ENCODE data around the gene SLC6A12.
A peak's percentile ranks its signal among the peaks of the same experiment; 100 is the strongest.

The SLC6A12 gene

DNA sequence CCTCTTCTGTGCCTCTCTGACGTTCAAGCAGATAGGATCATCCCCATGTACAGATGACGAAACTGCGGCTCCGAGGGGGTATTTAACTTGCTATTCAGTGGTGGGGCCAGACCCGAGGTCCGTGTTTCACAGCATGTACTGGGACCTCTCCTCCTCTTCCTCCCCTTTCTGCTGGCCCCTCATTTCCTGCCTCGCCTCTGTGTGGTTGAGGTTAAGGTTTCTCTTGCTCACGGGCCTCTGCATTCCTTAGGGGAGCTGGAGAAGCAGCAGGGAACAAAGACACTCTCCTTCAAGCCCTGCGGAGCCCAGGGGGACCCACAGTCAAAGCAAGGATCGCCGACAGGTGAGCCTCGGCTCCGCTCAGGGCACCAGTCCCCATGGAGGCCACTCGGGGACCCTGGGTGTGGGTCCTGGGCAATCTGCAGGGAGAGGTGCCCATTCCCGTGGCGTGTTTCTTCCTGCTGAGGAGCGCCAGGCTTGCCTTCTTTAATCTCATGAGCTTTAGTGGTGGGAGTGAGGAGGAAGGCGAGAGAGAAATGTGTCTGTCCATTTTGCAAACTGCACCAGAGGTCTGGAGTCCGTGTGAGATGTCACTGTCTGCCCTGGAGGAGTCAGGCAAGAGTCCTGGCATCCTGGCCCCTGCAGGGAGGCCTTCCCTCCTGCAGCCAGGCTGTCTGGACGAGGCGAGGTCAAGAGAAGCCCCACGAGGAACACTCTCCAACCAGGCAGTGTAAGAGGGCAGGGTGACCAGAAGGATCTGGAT, 45.0 kb downstream of the SLC6A12 start:
- Histone ChIP-seq H2BK5ac (ENCODE audit: low read length) (no peak overlapping the region), H2BK15ac (ENCODE audit: low read length) (peak overlapping the region; percentile 25), H3K79me1 (ENCODE audit: low read depth, low read length) (no peaks in the 10 kb centered on the region), H2BK12ac (ENCODE audit: low read length) (peak overlapping the region; percentile 68), H3K18ac (ENCODE audit: low read length) (peak overlapping the region; percentile 68), H3K27me3 (ENCODE audit: control insufficient read depth in 3 of 3, insufficient read depth in 3 of 3, low read depth in 1 of 3, low read length in 3 of 3) (peaks cover 0 to 44% (median 0%) of the 10 kb centered on the region in 3 experiments), H3K4me1 (ENCODE audit: control insufficient read depth in 2 of 2, insufficient read depth in 1 of 2, low read depth in 1 of 2, low read length in 2 of 2) (peaks cover 5 to 38% of the 10 kb centered on the region in 2 donors), H2BK120ac (ENCODE audit: low read depth, low read length) (no peak overlapping the region), H3K36me3 (replicated peaks in 1 of 2; ENCODE audit: control insufficient read depth in 2 of 2, insufficient read depth in 2 of 2, low read length in 2 of 2) (no peaks in the 10 kb centered on the region), H4K8ac (ENCODE audit: low read depth, low read length) (no peak overlapping the region), H3K4me2 (ENCODE audit: insufficient read depth, low read length, poor library complexity, severe bottlenecking) (no peak overlapping the region), H3K27ac (replicated peaks; ENCODE audit: low read length) (no peak overlapping the region), H2AFZ (ENCODE audit: low read length) (no peak overlapping the region), H3K4ac (ENCODE audit: low read length) (no peak overlapping the region), H3K9me3 (replicated peaks in 1 of 2; ENCODE audit: control insufficient read depth in 2 of 2, insufficient read depth in 1 of 2, low read depth in 1 of 2, low read length in 2 of 2) (no peaks in the 10 kb centered on the region), H3K9ac (ENCODE audit: low read depth, low read length, poor library complexity) (no peak overlapping the region), H3K23ac (ENCODE audit: low read depth, low read length, poor library complexity) (no peak overlapping the region), H2AK5ac (ENCODE audit: low read depth, low read length) (peak overlapping the region; percentile 10), H3K14ac (ENCODE audit: low read length) (no peak overlapping the region), H4K91ac (ENCODE audit: low read depth, low read length, poor library complexity) (no peak overlapping the region), H3K4me3 (ENCODE audit: low read length in 2 of 2) (no peak overlapping the region)
- DNase-seq (ENCODE audit: low spot score): no peak
- no CpG with 5 or more reads among the region's 22 CpGs for WGBS, 2 donors (ENCODE audit: extremely low coverage in 2 of 2, insufficient read length in 2 of 2, insufficient replicate concordance in 1 of 2)

GRCh38 chr12:167959-168600, 45.9 kb downstream of the SLC6A12 start:
- H4K8ac ChIP-seq (ENCODE audit: low read depth, low read length): no peak overlapping the region
- peaks cover 0 to 41% (median 0%) of the 10 kb centered on the region in 3 experiments for H3K27me3 ChIP-seq (ENCODE audit: control insufficient read depth in 3 of 3, insufficient read depth in 3 of 3, low read depth in 1 of 3, low read length in 3 of 3)
- H3K4me1 ChIP-seq (ENCODE audit: control insufficient read depth in 2 of 2, insufficient read depth in 1 of 2, low read depth in 1 of 2, low read length in 2 of 2): peaks cover 5 to 39% of the 10 kb centered on the region in 2 donors
- no peak overlapping the region for H3K27ac ChIP-seq (replicated peaks; ENCODE audit: low read length)
- H3K18ac ChIP-seq (ENCODE audit: low read length): peak overlapping the region; percentile 12
- no peaks in the 10 kb centered on the region for H3K36me3 ChIP-seq (replicated peaks in 1 of 2; ENCODE audit: control insufficient read depth in 2 of 2, insufficient read depth in 2 of 2, low read length in 2 of 2)
- H2AK5ac ChIP-seq (ENCODE audit: low read depth, low read length): peak overlapping the region; percentile 1
- H2BK120ac ChIP-seq (ENCODE audit: low read depth, low read length): no peak overlapping the region
- no CpG with 5 or more reads among the region's 12 CpGs for whole genome bisulfite sequencing, 2 donors (ENCODE audit: extremely low coverage in 2 of 2, insufficient read length in 2 of 2, insufficient replicate concordance in 1 of 2)
- H4K91ac ChIP-seq (ENCODE audit: low read depth, low read length, poor library complexity): no peak overlapping the region
- H2BK12ac ChIP-seq (ENCODE audit: low read length): no peak overlapping the region
- H2BK15ac ChIP-seq (ENCODE audit: low read length): no peak overlapping the region
- no peak overlapping the region for H3K9ac ChIP-seq (ENCODE audit: low read depth, low read length, poor library complexity)
- no peak overlapping the region for H3K23ac ChIP-seq (ENCODE audit: low read depth, low read length, poor library complexity)
- H3K4ac ChIP-seq (ENCODE audit: low read length): no peak overlapping the region
- no peak overlapping the region for H2BK5ac ChIP-seq (ENCODE audit: low read length)
- H3K79me1 ChIP-seq (ENCODE audit: low read depth, low read length): no peaks in the 10 kb centered on the region
- H3K4me3 ChIP-seq (ENCODE audit: low read length in 2 of 2): no peak overlapping the region
- no peak overlapping the region for H3K4me2 ChIP-seq (ENCODE audit: insufficient read depth, low read length, poor library complexity, severe bottlenecking)
- DNase-seq (ENCODE audit: low spot score): no peak
- no peak overlapping the region for H2AFZ ChIP-seq (ENCODE audit: low read length)
- no peak overlapping the region for H3K14ac ChIP-seq (ENCODE audit: low read length)
- H3K9me3 ChIP-seq (replicated peaks in 1 of 2; ENCODE audit: control insufficient read depth in 2 of 2, insufficient read depth in 1 of 2, low read depth in 1 of 2, low read length in 2 of 2): no peaks in the 10 kb centered on the region

DNA sequence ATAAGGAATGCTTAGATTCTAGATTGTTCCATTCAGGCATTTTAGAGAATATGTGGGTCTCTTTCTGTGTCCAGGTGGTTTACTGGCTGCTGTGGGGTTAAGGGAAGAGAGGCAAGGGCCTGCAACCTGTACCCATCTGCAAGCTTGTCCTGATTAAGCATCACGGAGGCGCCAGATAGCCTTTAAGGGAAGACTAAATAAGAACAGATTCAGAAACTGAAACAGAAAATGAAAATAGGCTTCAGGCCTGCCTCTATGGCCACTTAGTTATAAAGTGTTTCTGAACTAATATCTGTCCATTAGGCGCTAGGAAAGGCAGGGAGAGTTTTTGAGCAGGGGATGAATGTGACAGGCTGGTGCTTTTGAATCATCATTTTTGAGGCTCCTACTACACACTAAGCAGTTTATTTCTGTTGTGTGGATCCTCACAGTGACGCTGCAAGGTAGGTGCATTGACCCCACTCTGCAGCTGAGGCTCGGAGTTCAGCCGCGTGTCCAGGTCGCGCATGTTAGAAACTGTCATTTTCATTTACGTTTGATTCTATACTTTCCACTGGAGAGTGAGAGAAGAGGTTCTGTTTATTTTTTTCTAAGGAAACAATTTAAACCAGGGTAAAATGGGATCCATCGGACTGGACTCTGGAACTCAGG, 47.4 kb downstream of the SLC6A12 start:
- Histone ChIP-seq H3K4me3 (ENCODE audit: low read length in 2 of 2) (no peak overlapping the region), H3K23ac (ENCODE audit: low read depth, low read length, poor library complexity) (no peak overlapping the region), H3K4me2 (ENCODE audit: insufficient read depth, low read length, poor library complexity, severe bottlenecking) (no peak overlapping the region), H2BK12ac (ENCODE audit: low read length) (no peak overlapping the region), H3K27ac (replicated peaks; ENCODE audit: low read length) (no peak overlapping the region), H3K14ac (ENCODE audit: low read length) (no peak overlapping the region), H3K9me3 (replicated peaks in 1 of 2; ENCODE audit: control insufficient read depth in 2 of 2, insufficient read depth in 1 of 2, low read depth in 1 of 2, low read length in 2 of 2) (no peaks in the 10 kb centered on the region), H3K18ac (ENCODE audit: low read length) (no peak overlapping the region), H2BK5ac (ENCODE audit: low read length) (no peak overlapping the region), H3K9ac (ENCODE audit: low read depth, low read length, poor library complexity) (no peak overlapping the region), H4K91ac (ENCODE audit: low read depth, low read length, poor library complexity) (no peak overlapping the region), H4K8ac (ENCODE audit: low read depth, low read length) (no peak overlapping the region), H3K36me3 (replicated peaks in 1 of 2; ENCODE audit: control insufficient read depth in 2 of 2, insufficient read depth in 2 of 2, low read length in 2 of 2) (no peaks in the 10 kb centered on the region), H3K79me1 (ENCODE audit: low read depth, low read length) (no peaks in the 10 kb centered on the region), H2BK15ac (ENCODE audit: low read length) (no peak overlapping the region), H3K27me3 (ENCODE audit: control insufficient read depth in 3 of 3, insufficient read depth in 3 of 3, low read depth in 1 of 3, low read length in 3 of 3) (peaks cover 0 to 28% (median 0%) of the 10 kb centered on the region in 3 experiments), H2AFZ (ENCODE audit: low read length) (no peak overlapping the region), H2AK5ac (ENCODE audit: low read depth, low read length) (no peak overlapping the region), H3K4me1 (ENCODE audit: control insufficient read depth in 2 of 2, insufficient read depth in 1 of 2, low read depth in 1 of 2, low read length in 2 of 2) (peaks cover 5 to 36% of the 10 kb centered on the region in 2 donors), H2BK120ac (ENCODE audit: low read depth, low read length) (no peak overlapping the region), H3K4ac (ENCODE audit: low read length) (no peak overlapping the region)
- WGBS, 2 donors (ENCODE audit: extremely low coverage in 2 of 2, insufficient read length in 2 of 2, insufficient replicate concordance in 1 of 2): no CpG with 5 or more reads among the region's 11 CpGs
- no peak for DNase-seq (ENCODE audit: low spot score)

DNA sequence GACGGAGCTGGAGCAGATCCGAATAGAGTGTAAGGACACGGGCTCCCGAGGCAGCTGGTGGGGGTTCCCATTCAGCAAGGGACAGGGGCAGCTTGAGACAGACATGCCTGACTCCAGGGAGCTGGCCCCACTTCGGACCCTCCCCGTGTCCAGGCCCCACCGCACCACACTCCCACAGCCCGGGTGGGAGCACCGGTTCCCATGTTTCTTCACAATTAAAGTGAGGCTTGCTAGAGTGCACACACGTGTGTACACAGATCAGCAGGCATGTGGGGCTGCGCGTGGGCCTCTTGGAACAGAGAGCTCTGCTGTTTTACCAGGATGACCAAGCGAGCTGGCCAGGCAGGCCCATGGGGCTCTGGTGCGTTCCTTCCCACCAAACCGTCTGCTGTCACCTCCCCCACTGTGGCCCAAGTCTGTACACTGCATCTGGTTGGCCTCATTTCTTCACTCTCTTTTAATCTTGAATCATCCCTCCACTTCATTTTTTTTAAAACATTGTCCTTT, 48.0 kb downstream of the SLC6A12 start:
- Histone ChIP-seq H3K23ac (ENCODE audit: low read depth, low read length, poor library complexity) (no peak overlapping the region), H2BK15ac (ENCODE audit: low read length) (no peak overlapping the region), H3K79me1 (ENCODE audit: low read depth, low read length) (no peaks in the 10 kb centered on the region), H2AFZ (ENCODE audit: low read length) (no peak overlapping the region), H3K4me2 (ENCODE audit: insufficient read depth, low read length, poor library complexity, severe bottlenecking) (no peak overlapping the region), H3K9ac (ENCODE audit: low read depth, low read length, poor library complexity) (no peak overlapping the region), H4K8ac (ENCODE audit: low read depth, low read length) (no peak overlapping the region), H3K4me1 (ENCODE audit: control insufficient read depth in 2 of 2, insufficient read depth in 1 of 2, low read depth in 1 of 2, low read length in 2 of 2) (peaks cover 5 to 33% of the 10 kb centered on the region in 2 donors), H3K14ac (ENCODE audit: low read length) (no peak overlapping the region), H3K27ac (replicated peaks; ENCODE audit: low read length) (no peak overlapping the region), H2BK12ac (ENCODE audit: low read length) (no peak overlapping the region), H3K18ac (ENCODE audit: low read length) (no peak overlapping the region), H3K4ac (ENCODE audit: low read length) (no peak overlapping the region), H3K27me3 (ENCODE audit: control insufficient read depth in 3 of 3, insufficient read depth in 3 of 3, low read depth in 1 of 3, low read length in 3 of 3) (peaks cover 0 to 26% (median 0%) of the 10 kb centered on the region in 3 experiments), H3K36me3 (replicated peaks in 1 of 2; ENCODE audit: control insufficient read depth in 2 of 2, insufficient read depth in 2 of 2, low read length in 2 of 2) (no peaks in the 10 kb centered on the region), H2BK120ac (ENCODE audit: low read depth, low read length) (no peak overlapping the region), H2AK5ac (ENCODE audit: low read depth, low read length) (no peak overlapping the region), H3K9me3 (replicated peaks in 1 of 2; ENCODE audit: control insufficient read depth in 2 of 2, insufficient read depth in 1 of 2, low read depth in 1 of 2, low read length in 2 of 2) (no peaks in the 10 kb centered on the region), H3K4me3 (ENCODE audit: low read length in 2 of 2) (no peak overlapping the region), H2BK5ac (ENCODE audit: low read length) (peak overlapping the region; percentile 45), H4K91ac (ENCODE audit: low read depth, low read length, poor library complexity) (no peak overlapping the region)
- no CpG with 5 or more reads among the region's 15 CpGs for WGBS, 2 donors (ENCODE audit: extremely low coverage in 2 of 2, insufficient read length in 2 of 2, insufficient replicate concordance in 1 of 2)
- DNase-seq (ENCODE audit: low spot score): no peak

All from neuronal stem cell (in vitro differentiated cells).